D341Med (cell line): ENCODE data around the gene PCDHGB7.
"Not testable (repeated sequence)": the region's sequence is repeated elsewhere in the genome, so short reads cannot be mapped to it uniquely, and the experiment has no call there.

Source experiments
- DNase-seq: peaks from one replicate; pipeline ENCODE4 v3.0.0; 2012; ENCODE audit warnings: low spot score

Gene PCDHGB7

GRCh38 chr5:141417494-141418172 is at the start of gene PCDHGB7:
Gene PCDHGB7, plus strand, starts transcription at chr5:141417677. Its CDS starts 183 bp downstream, at chr5:141417860.
- not testable (repeated sequence) for DNase-seq

- DNase-seq = no peak
These were observed 47.3 kb upstream of the PCDHGB7 start, which contains the start of gene PCDHGB3 for GRCh38 chr5:141369994-141370848. Gene PCDHGB3, plus strand, starts transcription at chr5:141370242. Its CDS starts 153 bp downstream, at chr5:141370395.

GRCh38 chr5:141371572-141372475 is 45.7 kb upstream of the PCDHGB7 start:
- no peak for DNase-seq

GRCh38 chr5:141373673-141374317 is 43.7 kb upstream of the PCDHGB7 start, which contains the start of gene PCDHGA6:
Gene PCDHGA6, plus strand, starts transcription at chr5:141373891. Its CDS starts 193 bp downstream, at chr5:141374084.
- no peak for DNase-seq

DNA sequence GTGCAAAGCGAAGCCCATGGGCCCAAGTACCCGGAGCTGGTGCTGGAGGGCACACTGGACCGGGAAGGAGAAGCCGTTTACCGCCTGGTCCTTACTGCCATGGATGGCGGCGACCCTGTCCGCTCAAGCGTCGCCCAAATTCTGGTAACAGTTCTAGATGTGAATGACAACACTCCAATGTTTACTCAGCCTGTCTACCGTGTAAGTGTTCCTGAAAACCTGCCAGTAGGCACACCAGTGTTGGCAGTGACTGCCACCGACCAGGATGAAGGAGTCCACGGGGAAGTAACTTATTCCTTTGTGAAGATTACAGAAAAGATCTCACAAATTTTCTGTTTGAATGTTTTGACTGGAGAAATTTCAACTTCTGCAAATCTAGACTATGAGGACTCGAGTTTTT is 42.9 kb upstream of the PCDHGB7 start:
- no peak for DNase-seq

DNA sequence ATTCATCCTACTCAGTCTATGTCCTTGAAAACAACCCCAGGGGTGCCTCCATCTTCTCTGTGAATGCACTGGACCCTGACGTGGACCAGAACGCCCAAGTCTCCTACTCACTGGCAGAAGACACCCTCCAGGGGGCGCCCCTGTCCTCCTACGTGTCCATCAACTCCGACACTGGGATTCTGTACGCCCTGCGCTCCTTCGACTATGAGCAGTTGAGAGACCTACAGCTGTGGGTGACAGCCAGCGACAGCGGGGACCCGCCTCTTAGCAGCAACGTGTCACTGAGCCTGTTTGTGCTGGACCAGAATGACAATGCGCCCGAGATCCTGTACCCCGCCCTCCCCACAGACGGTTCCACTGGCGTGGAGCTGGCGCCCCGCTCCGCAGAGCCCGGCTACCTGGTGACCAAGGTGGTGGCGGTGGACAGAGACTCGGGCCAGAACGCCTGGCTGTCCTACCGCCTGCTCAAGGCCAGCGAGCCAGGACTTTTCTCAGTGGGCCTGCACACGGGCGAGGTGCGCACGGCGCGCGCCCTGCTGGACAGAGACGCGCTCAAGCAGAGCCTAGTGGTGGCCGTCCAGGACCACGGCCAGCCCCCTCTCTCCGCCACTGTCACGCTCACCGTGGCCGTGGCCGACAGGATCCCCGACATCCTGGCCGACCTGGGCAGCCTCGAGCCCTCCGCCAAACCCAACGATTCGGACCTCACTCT is 41.9 kb upstream of the PCDHGB7 start:
- not testable (repeated sequence) for DNase-seq

DNA sequence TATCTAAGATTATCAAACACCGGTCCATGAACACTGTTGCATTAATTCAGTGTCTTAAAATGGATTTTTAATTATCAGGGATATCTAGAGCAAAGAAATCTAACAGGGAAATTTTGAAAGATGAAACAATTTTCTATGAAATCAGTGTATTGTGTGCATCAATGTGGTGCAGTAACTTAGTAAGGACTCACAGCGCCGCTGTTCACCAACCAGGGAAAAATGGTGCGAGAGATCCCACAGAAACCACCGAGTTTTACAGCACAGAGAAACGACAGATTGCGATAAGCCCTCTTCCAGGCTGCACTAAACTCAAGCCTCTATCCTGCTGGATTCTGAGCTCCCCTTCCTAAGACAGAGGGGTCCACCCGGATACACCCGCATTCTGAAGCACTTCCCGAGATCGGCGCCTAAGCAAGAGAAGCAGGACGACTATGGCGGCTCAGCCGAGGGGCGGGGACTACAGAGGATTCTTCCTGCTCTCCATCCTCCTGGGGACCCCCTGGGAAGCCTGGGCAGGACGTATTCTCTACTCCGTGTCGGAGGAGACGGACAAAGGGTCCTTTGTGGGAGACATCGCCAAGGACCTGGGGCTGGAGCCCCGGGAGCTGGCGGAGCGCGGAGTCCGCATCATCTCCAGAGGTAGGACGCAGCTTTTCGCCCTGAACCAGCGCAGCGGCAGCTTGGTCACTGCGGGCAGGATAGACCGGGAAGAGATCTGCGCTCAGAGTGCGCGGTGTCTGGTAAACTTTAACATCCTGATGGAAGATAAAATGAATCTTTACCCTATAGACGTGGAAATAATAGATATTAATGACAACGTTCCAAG is 34.8 kb upstream of the PCDHGB7 start, which contains the start of gene PCDHGA7:
PCDHGA7 (plus strand) TSS at position 274 of the 826 bp plus-strand sequence; CDS start at position 432, 158 bp downstream.
- DNase-seq = no peak

GRCh38 chr5:141383345-141383744 is 34.1 kb upstream of the PCDHGB7 start:
- DNase-seq = no peak

GRCh38 chr5:141384471-141385267 is 32.8 kb upstream of the PCDHGB7 start:
- no peak for DNase-seq

DNA sequence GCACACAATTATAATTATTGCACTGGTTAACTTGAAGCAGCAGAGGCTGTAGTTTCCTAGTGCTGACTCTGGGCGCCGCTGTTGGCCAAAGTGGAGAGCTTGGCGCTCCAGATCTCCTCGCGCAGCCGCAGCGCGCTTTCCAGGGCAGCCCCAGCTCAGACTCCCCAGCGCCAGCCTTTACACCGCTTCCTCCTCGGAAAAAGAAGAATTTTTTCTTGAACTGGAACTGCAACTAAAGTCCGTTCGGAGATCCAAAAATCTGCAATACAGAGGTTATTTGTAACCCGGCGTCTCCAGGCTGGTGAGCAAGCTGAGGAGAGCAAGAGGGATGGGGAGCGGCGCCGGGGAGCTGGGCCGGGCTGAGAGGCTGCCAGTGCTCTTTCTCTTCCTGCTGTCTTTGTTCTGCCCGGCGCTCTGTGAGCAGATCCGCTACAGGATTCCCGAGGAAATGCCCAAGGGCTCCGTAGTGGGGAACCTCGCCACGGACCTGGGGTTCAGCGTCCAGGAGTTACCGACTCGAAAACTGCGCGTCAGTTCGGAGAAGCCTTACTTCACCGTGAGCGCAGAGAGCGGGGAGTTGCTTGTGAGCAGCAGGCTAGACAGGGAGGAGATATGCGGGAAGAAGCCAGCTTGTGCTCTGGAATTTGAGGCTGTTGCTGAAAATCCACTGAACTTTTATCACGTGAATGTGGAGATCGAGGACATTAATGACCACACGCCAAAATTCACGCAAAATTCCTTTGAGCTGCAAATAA is 29.7 kb upstream of the PCDHGB7 start, which contains the start of gene PCDHGB4:
PCDHGB4 (plus strand) TSS at position 142 of the 755 bp plus-strand sequence; CDS start at position 329, 187 bp downstream.
- DNase-seq = not testable (repeated sequence)

DNA sequence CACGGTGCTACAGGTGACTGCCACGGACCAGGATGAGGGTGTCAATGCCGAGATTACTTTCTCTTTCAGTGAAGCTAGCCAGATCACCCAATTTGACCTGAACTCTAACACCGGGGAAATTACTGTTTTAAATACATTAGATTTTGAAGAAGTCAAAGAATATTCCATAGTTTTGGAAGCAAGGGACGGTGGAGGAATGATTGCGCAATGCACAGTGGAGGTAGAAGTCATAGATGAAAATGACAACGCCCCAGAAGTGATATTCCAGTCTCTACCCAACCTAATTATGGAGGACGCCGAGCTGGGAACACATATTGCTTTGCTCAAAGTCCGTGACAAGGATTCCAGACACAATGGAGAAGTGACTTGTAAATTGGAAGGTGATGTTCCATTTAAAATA is 28.8 kb upstream of the PCDHGB7 start:
- DNase-seq = no peak

DNA sequence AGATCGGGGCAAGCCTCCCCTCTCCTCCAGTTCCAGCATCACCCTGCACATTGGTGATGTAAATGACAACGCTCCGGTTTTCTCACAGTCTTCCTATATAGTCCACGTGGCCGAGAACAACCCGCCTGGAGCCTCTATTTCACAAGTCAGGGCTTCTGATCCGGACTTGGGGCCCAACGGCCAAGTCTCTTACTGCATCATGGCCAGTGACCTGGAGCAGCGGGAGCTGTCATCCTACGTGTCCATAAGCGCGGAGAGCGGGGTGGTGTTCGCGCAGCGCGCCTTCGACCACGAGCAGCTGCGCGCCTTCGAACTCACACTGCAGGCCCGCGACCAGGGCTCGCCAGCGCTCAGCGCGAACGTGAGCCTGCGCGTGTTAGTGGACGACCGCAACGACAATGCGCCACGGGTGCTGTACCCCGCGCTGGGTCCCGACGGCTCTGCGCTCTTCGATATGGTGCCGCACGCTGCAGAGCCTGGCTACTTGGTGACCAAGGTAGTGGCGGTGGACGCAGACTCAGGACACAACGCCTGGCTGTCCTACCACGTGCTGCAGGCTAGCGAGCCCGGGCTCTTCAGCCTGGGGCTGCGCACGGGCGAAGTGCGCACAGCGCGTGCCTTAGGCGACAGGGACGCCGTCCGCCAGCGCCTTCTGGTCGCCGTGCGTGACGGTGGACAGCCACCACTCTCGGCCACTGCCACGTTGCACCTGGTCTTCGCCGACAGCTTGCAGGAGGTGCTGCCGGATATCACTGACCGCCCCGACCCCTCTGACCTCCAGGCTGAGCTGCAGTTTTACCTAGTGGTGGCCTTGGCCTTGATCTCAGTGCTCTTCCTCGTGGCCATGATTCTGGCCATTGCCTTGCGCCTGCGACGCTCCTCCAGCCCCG is 28.1 kb upstream of the PCDHGB7 start:
- no peak for DNase-seq

- no peak for DNase-seq
These were observed 24.9 kb upstream of the PCDHGB7 start, which contains the start of gene PCDHGA8 for GRCh38 chr5:141392429-141393198. Gene PCDHGA8, plus strand, starts transcription at chr5:141392633. Its CDS starts 181 bp downstream, at chr5:141392814.

GRCh38 chr5:141393267-141393666 is 24.2 kb upstream of the PCDHGB7 start:
- no peak for DNase-seq

DNA sequence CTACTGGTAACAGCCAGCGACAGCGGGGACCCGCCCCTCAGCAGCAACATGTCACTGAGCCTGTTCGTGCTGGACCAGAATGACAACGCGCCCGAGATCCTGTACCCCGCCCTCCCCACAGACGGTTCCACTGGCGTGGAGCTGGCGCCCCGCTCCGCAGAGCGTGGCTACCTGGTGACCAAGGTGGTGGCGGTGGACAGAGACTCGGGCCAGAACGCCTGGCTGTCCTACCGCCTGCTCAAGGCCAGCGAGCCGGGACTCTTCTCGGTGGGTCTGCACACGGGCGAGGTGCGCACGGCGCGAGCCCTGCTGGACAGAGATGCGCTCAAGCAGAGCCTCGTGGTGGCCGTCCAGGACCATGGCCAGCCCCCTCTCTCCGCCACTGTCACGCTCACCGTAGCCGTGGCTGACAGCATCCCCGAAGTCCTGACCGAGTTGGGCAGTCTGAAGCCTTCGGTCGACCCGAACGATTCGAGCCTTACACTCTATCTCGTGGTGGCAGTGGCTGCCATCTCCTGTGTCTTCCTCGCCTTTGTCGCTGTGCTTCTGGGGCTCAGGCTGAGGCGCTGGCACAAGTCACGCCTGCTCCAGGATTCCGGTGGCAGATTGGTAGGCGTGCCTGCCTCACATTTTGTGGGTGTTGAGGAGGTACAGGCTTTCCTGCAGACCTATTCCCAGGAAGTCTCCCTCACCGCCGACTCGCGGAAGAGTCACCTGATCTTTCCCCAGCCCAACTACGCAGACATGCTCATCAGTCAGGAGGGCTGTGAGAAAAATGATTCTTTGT is 22.9 kb upstream of the PCDHGB7 start:
- DNase-seq = not testable (repeated sequence)
